ENCODE results near the gene LILRA6. TPM values are rescaled to one million over a fixed set of nuclear protein-coding genes. Genes with fewer than 3 reads are reported as not detected.

The LILRA6 gene
- total and polyA plus RNA-seq, 2 of the 13 experiments (the other 11 are each of a cell fraction or from before 2014, with no cell fraction given): not detected

GRCh38 chr19:54191811-54192453, 50.7 kb downstream of the LILRA6 start:
- H2AFZ ChIP-seq (ENCODE audit: low read length): no peak overlapping the region
- intact Hi-C loops (cut with micrococcal nuclease; ENCODE audit: unreplicated experiment) (loop anchor here (2.0 to 5.0 kb wide), 2 partner anchors 19 to 40 kb away; no protein-coding TSS in a partner anchor), in situ Hi-C loops (cut with HindIII; ENCODE audit: extremely low pct_ligation_motif_present, low pct_unique_long_range_greater_than_20kb) (no loop called here)
- peak overlapping the region; percentile 93 for H3K4me2 ChIP-seq (ENCODE audit: low read depth, low read length)
- TF ChIP-seq STAT6 (CRISPR knock-in tag; IDR thresholded peaks at IDR 0.05; ENCODE audit: borderline replicate concordance): no peak
- no peak for TF ChIP-seq ZNF891 (CRISPR knock-in tag; IDR thresholded peaks at IDR 0.05)
- no peak for TF ChIP-seq ZNF251 (CRISPR knock-in tag; IDR thresholded peaks at IDR 0.05)
- peak; percentile 57; the same call in 1 of the 2 replicates for TF ChIP-seq HNF1B (CRISPR knock-in tag; IDR thresholded peaks at IDR 0.05)
- TF ChIP-seq BRD4 (CRISPR knock-in tag; IDR thresholded peaks at IDR 0.05): no peak
- no peaks in the 10 kb centered on the region for H3K27me3 ChIP-seq (ENCODE audit: control insufficient read depth in 1 of 2, insufficient read depth in 2 of 2, low read length in 2 of 2)
- no TSS peak for BruUV-seq (replicated peaks)
- ChIA-PET CTCF (ENCODE audit: low intra/inter-chr PET ratio, low total read pairs) (no interaction called here), POLR2A (interaction anchor here (1.3 to 4.9 kb wide), 5 partner anchors 11 to 55 kb away, joined by 3 to 306 read pairs (median 73); partner anchors contain the start of genes CNOT3, LENG1 and RPS9)
- 42% methylated on average over 14 of the region's 19 CpGs for WGBS (ENCODE audit: low lambda C conversion rate)
- FAIRE-seq (no peak), DNase-seq (ENCODE audit: low spot score) (no peak), ATAC-seq (no peak)
- H4K20me1 ChIP-seq (ENCODE audit: insufficient read depth, low read length): no peaks in the 10 kb centered on the region
- H3K4me3 ChIP-seq (replicated peaks in 1 of 3; ENCODE audit: insufficient read depth in 1 of 3, low read depth in 2 of 3, low read length in 3 of 3): peak overlapping the region; percentile 82 to 91 (median 88)
- H3K36me3 ChIP-seq (replicated peaks in 1 of 2; ENCODE audit: control insufficient read depth in 1 of 2, insufficient read depth in 2 of 2, low read length in 2 of 2): peaks cover 6 to 27% of the 10 kb centered on the region in 2 experiments; a peak in 4 of 5 replicates
- peak overlapping the region; percentile 96 for H3K27ac ChIP-seq (ENCODE audit: extremely low read length, insufficient read depth, low read length)
- H3K4me1 ChIP-seq (ENCODE audit: insufficient read depth, low read length): peaks cover 35% of the 10 kb centered on the region
- no peaks in the 10 kb centered on the region for H3K9me3 ChIP-seq (ENCODE audit: low read length)
- peaks cover 28% of the 10 kb centered on the region for H3K79me2 ChIP-seq (ENCODE audit: insufficient read depth, low read length)
- peak overlapping the region; percentile 92 for H3K9ac ChIP-seq (ENCODE audit: insufficient read depth, low read depth, low read length)

All from HepG2 (cell line).